ENCODE data around the gene USP38.

GRCh38 chr4:143224255-143224654, 39.5 kb downstream of the USP38 start:
- TF ChIP-seq, protein P1, sequence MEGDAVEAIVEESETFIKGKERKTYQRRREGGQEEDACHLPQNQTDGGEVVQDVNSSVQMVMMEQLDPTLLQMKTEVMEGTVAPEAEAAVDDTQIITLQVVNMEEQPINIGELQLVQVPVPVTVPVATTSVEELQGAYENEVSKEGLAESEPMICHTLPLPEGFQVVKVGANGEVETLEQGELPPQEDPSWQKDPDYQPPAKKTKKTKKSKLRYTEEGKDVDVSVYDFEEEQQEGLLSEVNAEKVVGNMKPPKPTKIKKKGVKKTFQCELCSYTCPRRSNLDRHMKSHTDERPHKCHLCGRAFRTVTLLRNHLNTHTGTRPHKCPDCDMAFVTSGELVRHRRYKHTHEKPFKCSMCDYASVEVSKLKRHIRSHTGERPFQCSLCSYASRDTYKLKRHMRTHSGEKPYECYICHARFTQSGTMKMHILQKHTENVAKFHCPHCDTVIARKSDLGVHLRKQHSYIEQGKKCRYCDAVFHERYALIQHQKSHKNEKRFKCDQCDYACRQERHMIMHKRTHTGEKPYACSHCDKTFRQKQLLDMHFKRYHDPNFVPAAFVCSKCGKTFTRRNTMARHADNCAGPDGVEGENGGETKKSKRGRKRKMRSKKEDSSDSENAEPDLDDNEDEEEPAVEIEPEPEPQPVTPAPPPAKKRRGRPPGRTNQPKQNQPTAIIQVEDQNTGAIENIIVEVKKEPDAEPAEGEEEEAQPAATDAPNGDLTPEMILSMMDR (IDR thresholded peaks at IDR 0.05; ENCODE audit: borderline replicate concordance, extremely low read depth, low read length, poor library complexity, severe bottlenecking) = no peak
- no peak for TF ChIP-seq EZH2 (IDR thresholded peaks at IDR 0.05; ENCODE audit: borderline replicate concordance, low read depth, low read length, severe bottlenecking)
